SH-SY5Y (cell line): ENCODE measurements around the gene TBC1D32.

Experiments
- GATA2 ChIP-seq: IDR thresholded peaks from 2 replicates; pipeline ENCODE4 v1.6.1; 2011; ENCODE audit warnings: mild to moderate bottlenecking, low read depth, low read length
- GATA3 ChIP-seq: IDR thresholded peaks from 2 replicates; pipeline ENCODE4 v1.6.1; 2011; ENCODE audit warnings: low read depth, mild to moderate bottlenecking, low read length, moderate library complexity

DNA sequence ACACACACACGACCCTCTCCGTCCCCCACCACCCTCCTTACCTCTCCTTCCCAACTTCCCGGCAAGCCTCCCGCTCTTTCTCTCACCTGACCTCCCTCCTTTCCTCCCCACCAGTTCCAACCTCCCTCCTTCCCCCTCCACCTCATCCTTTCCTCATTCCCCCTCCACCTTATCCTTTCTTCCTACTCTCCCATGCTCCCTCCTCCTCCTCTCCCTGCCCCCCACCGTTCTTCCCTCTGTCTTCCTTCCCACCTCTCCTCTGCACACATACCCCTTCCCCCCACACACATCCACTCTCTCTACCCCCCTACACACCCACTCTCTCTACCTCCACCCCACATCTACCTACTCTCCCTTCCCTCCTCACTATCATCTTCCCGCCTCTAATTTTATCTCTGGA is 144.2 kb downstream of the TBC1D32 start:
- TF ChIP-seq GATA3 (no peak), GATA2 (no peak)
